ENCODE results near the gene SNAP25. TPM values are rescaled to one million over a fixed set of nuclear protein-coding genes. Genes with fewer than 3 reads are reported as not detected.

SNAP25 gene
- total RNA-seq, 1 donor from 2014 or later = 5.6 TPM

GRCh38 chr20:10172998-10173655, 45.5 kb upstream of the SNAP25 start:
- Histone ChIP-seq H3K9me3 (no peaks in the 10 kb centered on the region), H3K36me3 (no peaks in the 10 kb centered on the region), H3K4me1 (peaks cover 10% of the 10 kb centered on the region), H3K27me3 (no peaks in the 10 kb centered on the region), H3K4me3 (no peak overlapping the region), H3K27ac (no peak overlapping the region)
- intact Hi-C loops (cut with DNase I) = no loop called here
- TF ChIP-seq, protein P1, sequence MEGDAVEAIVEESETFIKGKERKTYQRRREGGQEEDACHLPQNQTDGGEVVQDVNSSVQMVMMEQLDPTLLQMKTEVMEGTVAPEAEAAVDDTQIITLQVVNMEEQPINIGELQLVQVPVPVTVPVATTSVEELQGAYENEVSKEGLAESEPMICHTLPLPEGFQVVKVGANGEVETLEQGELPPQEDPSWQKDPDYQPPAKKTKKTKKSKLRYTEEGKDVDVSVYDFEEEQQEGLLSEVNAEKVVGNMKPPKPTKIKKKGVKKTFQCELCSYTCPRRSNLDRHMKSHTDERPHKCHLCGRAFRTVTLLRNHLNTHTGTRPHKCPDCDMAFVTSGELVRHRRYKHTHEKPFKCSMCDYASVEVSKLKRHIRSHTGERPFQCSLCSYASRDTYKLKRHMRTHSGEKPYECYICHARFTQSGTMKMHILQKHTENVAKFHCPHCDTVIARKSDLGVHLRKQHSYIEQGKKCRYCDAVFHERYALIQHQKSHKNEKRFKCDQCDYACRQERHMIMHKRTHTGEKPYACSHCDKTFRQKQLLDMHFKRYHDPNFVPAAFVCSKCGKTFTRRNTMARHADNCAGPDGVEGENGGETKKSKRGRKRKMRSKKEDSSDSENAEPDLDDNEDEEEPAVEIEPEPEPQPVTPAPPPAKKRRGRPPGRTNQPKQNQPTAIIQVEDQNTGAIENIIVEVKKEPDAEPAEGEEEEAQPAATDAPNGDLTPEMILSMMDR (IDR thresholded peaks at IDR 0.05) = no peak
- TF ChIP-seq POLR2AphosphoS5 (IDR thresholded peaks at IDR 0.05; ENCODE audit: insufficient read depth in 1 of 2, low read depth in 1 of 2) (no peak), POLR2A (IDR thresholded peaks at IDR 0.05) (no peak)
- no peak for DNase-seq (ENCODE audit: extremely low spot score in 2 of 2)

DNA sequence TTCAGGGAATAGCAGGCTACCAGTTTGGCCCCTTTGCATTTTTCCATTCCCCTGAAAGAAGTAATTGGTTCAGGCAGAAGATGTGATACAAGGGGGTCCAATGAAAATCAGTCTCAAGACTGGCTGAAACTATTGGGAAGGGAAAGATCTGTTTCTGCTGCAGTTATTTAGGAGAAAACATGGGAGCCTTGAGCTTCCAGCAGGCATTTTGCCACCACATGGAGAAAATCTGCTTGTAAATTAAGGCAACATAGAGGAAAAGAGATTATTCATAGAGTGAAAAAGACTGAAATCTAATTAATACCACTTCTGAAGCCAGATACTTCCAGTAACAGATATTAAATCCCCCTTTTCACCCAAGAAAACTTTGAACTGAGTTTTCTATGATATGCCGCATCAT, 44.2 kb upstream of the SNAP25 start:
- TF ChIP-seq POLR2A (IDR thresholded peaks at IDR 0.05) (no peak), POLR2AphosphoS5 (IDR thresholded peaks at IDR 0.05; ENCODE audit: insufficient read depth in 1 of 2, low read depth in 1 of 2) (no peak)
- TF ChIP-seq, protein P1 (IDR thresholded peaks at IDR 0.05) = no peak
- intact Hi-C loops (cut with DNase I) = no loop called here
- Histone ChIP-seq H3K27me3 (no peaks in the 10 kb centered on the region), H3K36me3 (no peaks in the 10 kb centered on the region), H3K4me1 (peaks cover 10% of the 10 kb centered on the region), H3K27ac (no peak overlapping the region), H3K9me3 (no peaks in the 10 kb centered on the region), H3K4me3 (no peak overlapping the region)
- DNase-seq (ENCODE audit: extremely low spot score in 2 of 2) = no peak

DNA sequence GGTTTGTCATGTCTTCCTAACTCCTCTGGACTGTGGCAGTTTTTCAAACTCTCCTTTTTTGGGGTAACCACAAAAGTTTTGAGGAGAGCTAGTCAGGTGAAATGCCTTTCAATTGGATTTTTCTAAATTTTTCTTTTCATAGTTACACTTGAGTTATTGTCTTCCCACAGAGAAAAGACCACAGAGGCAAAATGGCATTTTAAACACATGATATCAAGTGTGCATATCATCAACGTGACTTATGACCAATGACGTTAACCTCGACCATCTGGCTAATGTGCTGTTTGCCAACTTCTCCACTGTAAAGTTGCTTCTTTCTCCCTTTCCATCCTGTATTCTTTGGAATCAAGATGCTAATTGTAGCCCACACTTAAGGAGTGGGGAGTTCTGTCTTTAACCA, 41.3 kb upstream of the SNAP25 start:
- TF ChIP-seq POLR2AphosphoS5 (IDR thresholded peaks at IDR 0.05; ENCODE audit: insufficient read depth in 1 of 2, low read depth in 1 of 2) (no peak), POLR2A (IDR thresholded peaks at IDR 0.05) (no peak)
- TF ChIP-seq, protein P1 (IDR thresholded peaks at IDR 0.05) = no peak
- H3K27me3 ChIP-seq = no peaks in the 10 kb centered on the region
- intact Hi-C loops (cut with DNase I) = no loop called here
- no peaks in the 10 kb centered on the region for H3K9me3 ChIP-seq
- no peaks in the 10 kb centered on the region for H3K36me3 ChIP-seq
- DNase-seq (ENCODE audit: extremely low spot score in 2 of 2) = no peak
- peaks cover 4% of the 10 kb centered on the region for H3K4me1 ChIP-seq
- H3K27ac ChIP-seq = no peak overlapping the region
- H3K4me3 ChIP-seq = no peak overlapping the region

GRCh38 chr20:10178091-10178490, 40.5 kb upstream of the SNAP25 start:
- Histone ChIP-seq H3K36me3 (no peaks in the 10 kb centered on the region), H3K27ac (no peak overlapping the region), H3K27me3 (no peaks in the 10 kb centered on the region), H3K4me3 (no peak overlapping the region), H3K9me3 (no peaks in the 10 kb centered on the region), H3K4me1 (no peaks in the 10 kb centered on the region)
- intact Hi-C loops (cut with DNase I) = no loop called here
- DNase-seq (ENCODE audit: extremely low spot score in 2 of 2) = no peak
- no peak for TF ChIP-seq POLR2AphosphoS5 (IDR thresholded peaks at IDR 0.05; ENCODE audit: insufficient read depth in 1 of 2, low read depth in 1 of 2)
- no peak for TF ChIP-seq POLR2A (IDR thresholded peaks at IDR 0.05)
- TF ChIP-seq, protein P1 (IDR thresholded peaks at IDR 0.05) = no peak

DNA sequence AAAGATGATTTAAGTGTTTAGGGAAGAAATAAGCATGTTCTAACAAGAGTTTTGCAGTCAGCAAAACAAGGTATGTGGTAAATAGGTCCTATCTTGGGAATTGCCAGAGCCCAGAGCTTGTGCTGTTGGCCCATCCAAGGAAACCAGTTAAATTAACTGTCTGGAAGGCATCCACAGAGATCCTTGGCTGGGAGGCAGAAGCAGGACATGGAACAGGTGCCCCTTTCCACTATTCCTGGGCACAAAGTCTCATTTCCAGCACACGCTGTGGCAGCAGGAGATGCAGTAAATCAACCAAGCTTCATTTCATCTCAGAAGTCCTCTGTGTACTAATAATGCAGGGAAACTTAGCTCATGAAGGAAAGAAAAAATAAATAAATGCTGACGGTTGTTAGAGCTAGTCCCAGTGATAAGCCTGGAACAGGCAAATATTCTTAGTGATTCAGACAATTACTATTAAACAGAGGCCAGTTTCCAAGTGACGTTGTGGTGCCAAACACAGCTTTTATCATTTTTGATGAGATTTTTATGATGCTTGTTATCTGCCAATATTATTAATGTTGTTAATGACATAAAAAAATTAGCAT, 39.8 kb upstream of the SNAP25 start:
- no peak for DNase-seq (ENCODE audit: extremely low spot score in 2 of 2)
- Histone ChIP-seq H3K36me3 (no peaks in the 10 kb centered on the region), H3K9me3 (no peaks in the 10 kb centered on the region), H3K4me3 (no peak overlapping the region), H3K27ac (no peak overlapping the region), H3K27me3 (no peaks in the 10 kb centered on the region), H3K4me1 (no peaks in the 10 kb centered on the region)
- TF ChIP-seq POLR2AphosphoS5 (IDR thresholded peaks at IDR 0.05; ENCODE audit: insufficient read depth in 1 of 2, low read depth in 1 of 2) (no peak), POLR2A (IDR thresholded peaks at IDR 0.05) (no peak)
- TF ChIP-seq, protein P1 (IDR thresholded peaks at IDR 0.05) = no peak
- intact Hi-C loops (cut with DNase I) = no loop called here

All from vagina (tissue), 2 donors.